Measurements from ENCODE around the gene LAMC2.

LAMC2 gene

DNA sequence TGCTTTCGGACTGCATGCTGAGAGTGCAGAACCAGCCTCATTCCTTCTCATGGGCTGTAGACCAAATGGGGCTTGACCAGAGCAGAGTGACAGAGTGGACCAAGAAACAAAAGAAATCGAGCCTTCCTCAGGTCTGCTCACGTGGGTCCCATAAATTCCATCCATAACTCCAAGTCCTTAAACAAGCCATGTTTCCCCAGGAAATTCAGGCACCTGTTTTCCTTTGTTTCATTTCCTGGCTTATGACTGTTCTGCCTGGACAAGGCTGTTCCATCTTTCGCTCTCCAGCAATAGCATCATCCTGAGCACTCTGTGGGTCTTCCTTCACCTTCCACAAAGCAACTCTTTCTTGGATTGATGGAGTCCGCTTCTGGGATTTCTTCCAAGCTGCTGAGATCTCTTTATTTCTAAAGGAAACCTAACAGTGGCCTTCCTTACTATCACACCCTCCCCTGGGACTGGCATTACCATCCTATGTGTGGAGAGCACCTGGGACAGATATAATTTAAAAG, 63.9 kb downstream of the LAMC2 start:
- H3K4me3 ChIP-seq (ENCODE audit: low read depth, low read length) = no peak overlapping the region
- no peak for TF ChIP-seq CTCF (IDR thresholded peaks at IDR 0.05; ENCODE audit: borderline replicate concordance, insufficient read depth, low read depth, low read length)

DNA sequence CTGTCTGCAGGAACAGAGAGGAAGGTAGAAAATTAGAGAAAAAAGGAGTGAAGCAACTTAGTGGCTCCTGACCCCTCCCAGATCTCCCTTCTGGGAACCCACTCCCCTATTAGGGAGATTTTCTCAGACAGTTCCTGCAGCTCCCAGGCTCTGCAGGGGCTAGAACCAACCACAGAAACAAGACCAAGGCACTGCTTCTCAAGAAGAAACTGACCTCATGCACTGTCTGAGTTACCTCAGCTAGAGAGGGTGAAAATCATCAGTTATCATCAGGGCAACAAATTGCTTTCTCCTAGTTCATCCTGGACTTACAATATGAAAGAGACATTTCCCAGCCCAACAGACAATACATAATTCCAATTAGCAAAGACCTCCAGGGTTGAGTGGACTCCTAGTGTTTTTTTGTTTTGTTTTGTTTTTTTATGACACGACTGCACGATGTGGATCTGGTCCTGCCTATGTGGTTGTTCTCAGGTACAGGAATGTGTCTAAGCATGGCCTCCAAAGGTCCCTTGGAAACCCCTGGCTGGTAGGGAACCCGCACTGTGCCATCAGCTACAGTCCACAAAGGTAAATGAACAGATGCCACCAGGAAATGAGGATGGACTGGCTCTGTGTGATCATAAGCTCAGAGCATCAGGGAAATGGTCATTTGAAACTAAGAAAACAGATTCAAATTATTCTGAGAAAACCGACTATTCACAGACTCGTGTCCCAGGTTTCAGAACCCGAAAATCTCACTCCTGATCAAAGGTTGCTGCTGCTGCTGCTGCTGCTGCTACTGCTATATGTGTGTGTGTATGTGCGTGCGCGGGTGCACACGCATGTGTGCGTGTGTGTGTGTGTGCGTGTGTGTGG, 65.3 kb downstream of the LAMC2 start:
- H3K4me3 ChIP-seq (ENCODE audit: low read depth, low read length) = no peak overlapping the region
- TF ChIP-seq CTCF (IDR thresholded peaks at IDR 0.05; ENCODE audit: borderline replicate concordance, insufficient read depth, low read depth, low read length) = no peak

GRCh38 chr1:183251959-183252450, 65.9 kb downstream of the LAMC2 start:
- no peak for TF ChIP-seq CTCF (IDR thresholded peaks at IDR 0.05; ENCODE audit: borderline replicate concordance, insufficient read depth, low read depth, low read length)
- no peak overlapping the region for H3K4me3 ChIP-seq (ENCODE audit: low read depth, low read length)

- TF ChIP-seq CTCF (IDR thresholded peaks at IDR 0.05; ENCODE audit: borderline replicate concordance, insufficient read depth, low read depth, low read length) = no peak
- H3K4me3 ChIP-seq (ENCODE audit: low read depth, low read length) = no peak overlapping the region
Observed at GRCh38 chr1:183255073-183255472, 69.0 kb downstream of the LAMC2 start.

DNA sequence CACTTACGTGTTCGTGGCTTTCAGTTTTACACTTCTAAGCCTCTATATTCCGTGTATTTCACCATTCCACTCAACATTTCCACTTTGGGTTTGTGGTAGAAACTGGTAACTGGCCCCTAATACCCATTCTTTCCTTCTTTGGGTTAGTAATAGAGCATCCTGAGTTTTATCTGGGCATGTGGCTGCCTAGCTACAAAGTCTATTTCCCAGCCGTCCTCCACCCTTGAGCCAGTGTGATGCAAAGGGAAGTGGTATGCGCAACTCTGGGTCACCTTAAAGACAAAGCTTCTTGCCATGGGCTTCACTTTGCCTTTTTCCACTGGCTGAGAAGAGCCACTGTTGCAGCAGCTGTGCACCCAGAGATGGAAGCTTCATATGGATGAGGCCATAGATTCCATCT, 73.9 kb downstream of the LAMC2 start:
- no peak for TF ChIP-seq CTCF (IDR thresholded peaks at IDR 0.05; ENCODE audit: borderline replicate concordance, insufficient read depth, low read depth, low read length)
- H3K4me3 ChIP-seq (ENCODE audit: low read depth, low read length) = no peak overlapping the region

GRCh38 chr1:183262628-183263200, 76.7 kb downstream of the LAMC2 start:
- TF ChIP-seq CTCF (IDR thresholded peaks at IDR 0.05; ENCODE audit: borderline replicate concordance, insufficient read depth, low read depth, low read length) = no peak
- no peak overlapping the region for H3K4me3 ChIP-seq (ENCODE audit: low read depth, low read length)

Data from GM12875 (cell line).